Measurements from ENCODE around the gene TMPRSS12.

GRCh38 chr12:50841716-50842531 lies 802 bp upstream of the TMPRSS12 start:
- TF ChIP-seq CTCF (conservative IDR thresholded peaks at IDR 0.05; ENCODE audit: low read depth in 2 of 2) = no peak
- no peak for TF ChIP-seq EZH2 (IDR thresholded peaks at IDR 0.05; ENCODE audit: low read depth, unreplicated experiment)
- TF ChIP-seq ZNF331 (CRISPR knock-in tag; IDR thresholded peaks at IDR 0.05; ENCODE audit: low read depth) = no peak
